HG03025 (cell line): ENCODE data around the gene TYR.
"Not testable (repeated sequence)": the region's sequence is repeated elsewhere in the genome, so short reads cannot be mapped to it uniquely, and the experiment has no call there.

ENCODE experiments used
- ATAC-seq: cut with Tn5 transposase; IDR thresholded peaks from one replicate; pipeline ENCODE4 v1.9.1; 2021; ENCODE audit warnings: mild to moderate bottlenecking, moderate library complexity; ENCODE audit not compliant: unreplicated experiment, low FRiP score

Gene TYR

DNA sequence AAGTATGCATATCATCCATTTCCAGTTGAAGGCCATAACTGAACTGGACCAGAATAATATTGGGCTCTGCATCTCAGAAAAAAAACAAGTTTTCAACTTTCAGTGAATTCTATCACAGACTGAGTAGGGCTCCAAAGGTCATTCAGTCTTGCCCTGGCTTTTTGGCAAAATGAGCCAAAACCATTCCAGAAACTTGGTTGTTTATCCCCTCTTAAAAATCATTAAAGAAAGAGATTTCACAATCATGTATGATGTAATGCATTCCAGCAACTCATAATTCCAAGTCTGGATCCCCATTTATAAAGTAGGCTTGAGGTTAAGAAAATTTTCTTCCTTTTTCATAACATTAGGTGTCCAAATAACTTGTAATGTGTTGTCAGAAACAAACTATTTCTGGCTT lies 162.8 kb downstream of the TYR start:
- ATAC-seq, result not testable (repeated sequence)

DNA sequence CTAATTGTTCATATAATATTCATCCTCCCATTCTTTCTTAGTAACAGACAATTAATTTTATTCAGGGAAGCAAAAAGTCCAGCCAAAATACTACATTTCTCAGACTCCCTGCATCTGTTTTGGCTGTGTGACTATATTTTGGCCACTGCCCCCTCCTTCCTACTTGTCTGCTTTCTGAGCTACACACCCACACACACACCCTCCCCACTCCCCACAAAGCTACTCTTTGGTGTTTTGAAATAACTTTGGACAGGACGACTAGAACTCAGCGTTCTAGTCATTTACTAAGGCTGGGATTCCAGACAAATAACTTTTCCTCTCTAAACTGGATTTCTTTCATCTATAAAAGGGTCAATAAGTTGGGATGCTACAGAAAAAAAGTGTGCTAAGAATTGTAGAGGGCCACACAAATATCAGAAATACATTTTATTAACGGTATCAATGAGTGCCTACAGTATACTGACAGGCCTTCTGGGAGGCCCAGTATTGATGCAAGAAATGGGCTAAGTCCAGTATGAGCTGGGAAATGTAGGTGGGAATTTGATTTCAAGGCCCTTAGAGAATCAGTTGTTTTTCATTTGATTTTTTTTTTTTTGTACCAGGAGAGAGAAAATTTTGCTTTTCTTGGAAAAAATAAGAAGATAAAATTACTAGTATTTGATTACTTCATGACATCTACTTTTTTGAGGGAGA lies 165.4 kb downstream of the TYR start:
- not testable (repeated sequence) for ATAC-seq
